Measurements from ENCODE around the gene TNFSF11.

DNA sequence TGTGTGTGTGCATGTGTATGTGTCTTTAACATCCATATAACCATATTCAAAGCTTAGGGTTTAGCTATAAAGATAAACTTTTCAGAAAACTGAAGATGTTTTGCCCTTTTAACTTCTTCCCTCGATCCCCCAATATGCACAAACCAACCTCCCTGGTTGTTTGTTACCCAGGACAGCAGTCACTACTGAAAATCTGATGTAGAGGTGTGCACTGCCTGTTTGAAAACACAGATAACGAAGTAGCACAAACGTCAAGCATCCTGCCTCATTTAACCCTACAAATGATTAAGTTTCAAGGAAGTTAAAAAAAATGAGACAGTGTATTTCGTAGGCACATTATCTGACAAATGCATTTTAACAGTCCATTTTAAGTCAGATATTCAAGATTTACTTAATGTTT is 3.6 kb downstream of the TNFSF11 start:
- TF ChIP-seq, protein P1, sequence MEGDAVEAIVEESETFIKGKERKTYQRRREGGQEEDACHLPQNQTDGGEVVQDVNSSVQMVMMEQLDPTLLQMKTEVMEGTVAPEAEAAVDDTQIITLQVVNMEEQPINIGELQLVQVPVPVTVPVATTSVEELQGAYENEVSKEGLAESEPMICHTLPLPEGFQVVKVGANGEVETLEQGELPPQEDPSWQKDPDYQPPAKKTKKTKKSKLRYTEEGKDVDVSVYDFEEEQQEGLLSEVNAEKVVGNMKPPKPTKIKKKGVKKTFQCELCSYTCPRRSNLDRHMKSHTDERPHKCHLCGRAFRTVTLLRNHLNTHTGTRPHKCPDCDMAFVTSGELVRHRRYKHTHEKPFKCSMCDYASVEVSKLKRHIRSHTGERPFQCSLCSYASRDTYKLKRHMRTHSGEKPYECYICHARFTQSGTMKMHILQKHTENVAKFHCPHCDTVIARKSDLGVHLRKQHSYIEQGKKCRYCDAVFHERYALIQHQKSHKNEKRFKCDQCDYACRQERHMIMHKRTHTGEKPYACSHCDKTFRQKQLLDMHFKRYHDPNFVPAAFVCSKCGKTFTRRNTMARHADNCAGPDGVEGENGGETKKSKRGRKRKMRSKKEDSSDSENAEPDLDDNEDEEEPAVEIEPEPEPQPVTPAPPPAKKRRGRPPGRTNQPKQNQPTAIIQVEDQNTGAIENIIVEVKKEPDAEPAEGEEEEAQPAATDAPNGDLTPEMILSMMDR (conservative IDR thresholded peaks at IDR 0.05 in 1 of 2, IDR thresholded peaks at IDR 0.05 in 1 of 2; ENCODE audit: low read depth in 1 of 2, low read length in 2 of 2): no peak
- TF ChIP-seq EZH2 (IDR thresholded peaks at IDR 0.05; ENCODE audit: low read length, missing control alignments): no peak
